DMS53 (cell line): Measurements from ENCODE around the gene FAM107B.
A peak's percentile ranks its signal among the peaks of the same experiment; 100 is the strongest.

Experiments
- DNase-seq: peaks from one replicate; lab custom pipeline; 2025; lab: John Stamatoyannopoulos, UW

Gene FAM107B

GRCh38 chr10:14625192-14625631 lies 149.5 kb downstream of the FAM107B start:
- no peak for DNase-seq

- DNase-seq = no peak
These were observed 150.1 kb downstream of the FAM107B start for GRCh38 chr10:14624600-14624999.

- DNase-seq = no peak
These were observed 150.8 kb downstream of the FAM107B start for GRCh38 chr10:14623931-14624330.

- DNase-seq = no peak
These were observed 153.7 kb downstream of the FAM107B start for GRCh38 chr10:14621037-14621436.

- no peak for DNase-seq
These were observed 156.0 kb downstream of the FAM107B start for GRCh38 chr10:14618674-14619073.

GRCh38 chr10:14617852-14618251 lies 156.8 kb downstream of the FAM107B start:
- DNase-seq = no peak

GRCh38 chr10:14616955-14617730 lies 157.6 kb downstream of the FAM107B start:
- no peak for DNase-seq

- no peak for DNase-seq
These were observed 158.2 kb downstream of the FAM107B start for GRCh38 chr10:14616465-14616864.

- no peak for DNase-seq
These were observed 161.1 kb downstream of the FAM107B start for GRCh38 chr10:14613588-14613920.

- no peak for DNase-seq
These were observed 161.7 kb downstream of the FAM107B start for GRCh38 chr10:14612873-14613587.

- DNase-seq = peak; percentile 48
These were observed 162.6 kb downstream of the FAM107B start for GRCh38 chr10:14611968-14612693.

- no peak for DNase-seq
These were observed 165.5 kb downstream of the FAM107B start for GRCh38 chr10:14609178-14609577.

GRCh38 chr10:14608381-14609001 lies 166.2 kb downstream of the FAM107B start:
- DNase-seq = no peak

- no peak for DNase-seq
These were observed 168.1 kb downstream of the FAM107B start for GRCh38 chr10:14606633-14607032.

GRCh38 chr10:14605231-14605925 lies 169.3 kb downstream of the FAM107B start:
- DNase-seq = peak; percentile 35

- peak; percentile 95 for DNase-seq
These were observed 170.2 kb downstream of the FAM107B start for GRCh38 chr10:14604181-14605142.

- peak; percentile 61 for DNase-seq
These were observed 171.1 kb downstream of the FAM107B start for GRCh38 chr10:14603534-14604102.

- DNase-seq = no peak
These were observed 171.7 kb downstream of the FAM107B start for GRCh38 chr10:14602807-14603533.
